GM19193 (cell line): ENCODE data around the gene NPSR1.

Experiments used
- POLR2A ChIP-seq: IDR thresholded peaks from 4 replicates; pipeline ENCODE4 v1.6.1; 2011; ENCODE audit not compliant: insufficient read depth, insufficient read length; ENCODE audit errors: extremely low read depth

The NPSR1 gene

DNA sequence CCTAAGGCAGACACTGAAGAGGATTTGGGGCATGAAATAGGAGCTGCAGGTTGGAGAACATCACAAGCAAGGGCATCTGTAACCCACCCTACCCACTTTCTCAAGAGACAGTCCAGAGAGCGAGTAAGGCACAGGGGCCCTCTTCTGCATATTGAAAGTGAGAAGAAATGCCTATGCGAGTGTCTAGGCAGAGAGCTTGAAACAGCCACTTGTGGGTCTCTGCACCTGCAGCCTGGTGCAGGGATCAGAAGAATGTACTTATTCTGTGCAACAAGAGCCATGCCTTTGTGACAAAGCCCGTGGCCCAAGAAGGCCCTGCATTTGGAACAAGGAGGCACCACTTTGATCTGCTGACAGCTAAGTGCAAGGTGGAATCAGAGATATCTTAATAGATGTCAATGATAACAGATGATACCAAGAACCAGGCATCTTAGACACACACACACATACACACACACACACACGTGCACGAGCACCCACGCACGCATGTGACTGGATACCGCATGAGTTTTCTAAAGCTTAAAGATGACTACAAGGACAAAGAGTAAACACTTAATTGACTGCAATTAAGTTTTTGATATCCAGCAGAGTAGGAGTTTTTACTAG is 89.3 kb downstream of the NPSR1 start:
- TF ChIP-seq POLR2A, result no peak

DNA sequence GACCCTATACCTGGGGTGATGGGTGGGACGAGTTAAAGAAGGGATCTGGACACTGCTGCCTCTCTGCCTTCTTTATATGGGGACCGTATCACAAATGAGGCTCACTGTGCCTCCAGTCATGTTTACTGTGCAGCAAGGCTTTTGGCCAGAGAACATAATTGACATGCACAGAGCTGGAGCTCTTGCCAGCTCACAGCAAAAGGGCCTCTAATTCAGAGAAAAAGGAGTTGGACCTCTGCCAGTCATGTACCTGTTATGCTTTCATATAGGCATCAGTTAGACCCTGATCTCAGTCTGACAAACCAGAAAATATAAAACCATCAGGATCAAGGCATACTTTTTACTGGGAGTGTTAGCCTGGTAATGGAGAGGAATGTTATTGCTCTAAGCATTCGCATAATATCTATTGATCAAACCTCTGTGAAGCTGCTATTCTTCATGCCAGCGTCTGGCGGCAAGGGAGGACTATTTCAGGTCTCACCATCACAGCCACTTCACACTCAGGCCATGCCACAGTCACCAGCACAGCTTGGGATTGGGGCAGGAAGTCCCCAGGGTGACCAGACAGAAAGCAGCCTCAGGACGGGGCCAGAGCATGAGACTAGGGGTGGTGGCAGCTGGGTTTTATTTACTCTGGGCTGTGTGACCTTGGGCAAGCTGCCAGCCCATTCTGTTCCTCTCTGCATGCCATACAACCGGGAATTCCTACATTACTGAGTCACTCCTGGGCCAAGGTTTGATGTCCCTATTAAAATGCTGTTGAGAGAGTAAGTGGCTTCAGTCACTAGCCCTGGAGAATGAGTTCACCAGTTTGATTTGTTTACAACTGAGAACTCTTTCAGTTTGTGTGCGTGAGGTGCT is 90.1 kb downstream of the NPSR1 start:
- TF ChIP-seq POLR2A, result no peak

DNA sequence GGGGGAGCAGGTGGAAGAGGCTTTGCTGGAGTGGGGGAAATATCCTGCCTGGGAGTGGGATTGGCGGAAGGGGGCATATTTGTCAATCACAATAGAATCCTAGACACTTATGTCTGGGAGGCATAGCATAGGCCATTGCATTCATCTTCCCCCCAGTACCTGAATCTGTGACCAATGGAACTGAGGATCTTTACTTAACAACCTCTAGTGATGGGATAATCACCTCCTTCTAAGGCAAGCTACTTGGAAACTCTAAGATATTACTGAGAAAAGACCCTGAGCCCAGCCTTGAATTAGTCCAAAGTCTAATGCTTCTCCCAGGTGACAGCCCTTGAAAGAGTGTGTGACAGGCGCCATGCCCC is 90.7 kb downstream of the NPSR1 start:
- TF ChIP-seq POLR2A, result no peak

DNA sequence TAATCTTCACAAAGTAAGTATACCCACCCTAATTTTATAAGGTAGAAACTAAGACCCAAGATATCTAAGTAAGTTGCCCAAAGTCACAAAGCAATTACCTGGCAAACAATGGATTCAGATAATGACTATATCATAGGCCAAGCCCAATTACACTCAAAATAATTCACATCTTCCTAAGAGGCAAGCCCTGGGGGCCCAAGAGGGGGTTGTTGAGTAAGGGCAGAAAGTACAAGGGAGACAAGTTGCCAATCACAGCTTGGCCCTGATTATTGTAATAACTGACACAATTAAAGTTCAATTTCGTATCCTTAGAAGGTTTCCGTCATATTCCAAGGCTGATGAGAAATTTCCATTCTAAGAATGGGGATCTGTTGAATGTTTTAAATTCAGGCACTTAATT is 91.4 kb downstream of the NPSR1 start:
- TF ChIP-seq POLR2A, result no peak

DNA sequence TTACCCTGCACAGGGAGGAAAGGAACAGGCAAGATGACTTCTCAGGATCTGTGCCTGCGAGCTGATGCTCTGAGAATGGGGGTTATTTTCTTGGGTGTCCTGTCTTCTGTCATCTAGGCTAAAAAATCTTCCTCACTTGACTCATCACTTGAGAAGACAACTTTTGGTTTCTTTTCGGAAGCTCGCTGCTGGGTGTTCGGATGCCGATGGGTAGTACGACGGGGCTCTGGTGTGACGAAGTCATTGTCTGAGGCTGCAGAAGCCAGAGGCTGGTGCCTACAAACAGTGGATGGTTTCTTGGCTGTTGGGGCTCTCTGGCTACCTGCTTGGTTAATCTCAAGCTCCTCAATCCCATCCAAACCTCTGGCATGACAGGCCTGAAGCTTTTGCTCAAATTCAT is 92.2 kb downstream of the NPSR1 start:
- TF ChIP-seq POLR2A, result no peak

DNA sequence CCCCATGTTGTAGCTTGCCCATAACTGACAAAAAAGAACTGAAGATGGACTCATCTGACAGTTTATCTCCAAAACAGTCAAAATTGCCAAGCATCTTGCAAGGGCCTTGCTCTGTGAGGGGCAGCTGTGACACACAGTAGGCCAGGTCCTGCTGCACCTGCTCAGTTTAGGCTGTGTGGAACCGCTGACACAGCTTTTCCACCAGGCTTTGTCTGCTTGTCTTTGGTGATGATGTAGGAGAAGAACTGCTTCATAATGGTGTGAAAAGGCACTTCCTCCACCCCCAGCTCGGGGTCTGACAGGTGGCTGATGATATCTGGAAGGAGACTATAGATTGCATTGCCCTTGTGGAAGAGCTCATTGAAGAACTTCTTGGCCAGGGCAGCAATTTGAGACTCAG is 92.6 kb downstream of the NPSR1 start:
- TF ChIP-seq POLR2A, result no peak

DNA sequence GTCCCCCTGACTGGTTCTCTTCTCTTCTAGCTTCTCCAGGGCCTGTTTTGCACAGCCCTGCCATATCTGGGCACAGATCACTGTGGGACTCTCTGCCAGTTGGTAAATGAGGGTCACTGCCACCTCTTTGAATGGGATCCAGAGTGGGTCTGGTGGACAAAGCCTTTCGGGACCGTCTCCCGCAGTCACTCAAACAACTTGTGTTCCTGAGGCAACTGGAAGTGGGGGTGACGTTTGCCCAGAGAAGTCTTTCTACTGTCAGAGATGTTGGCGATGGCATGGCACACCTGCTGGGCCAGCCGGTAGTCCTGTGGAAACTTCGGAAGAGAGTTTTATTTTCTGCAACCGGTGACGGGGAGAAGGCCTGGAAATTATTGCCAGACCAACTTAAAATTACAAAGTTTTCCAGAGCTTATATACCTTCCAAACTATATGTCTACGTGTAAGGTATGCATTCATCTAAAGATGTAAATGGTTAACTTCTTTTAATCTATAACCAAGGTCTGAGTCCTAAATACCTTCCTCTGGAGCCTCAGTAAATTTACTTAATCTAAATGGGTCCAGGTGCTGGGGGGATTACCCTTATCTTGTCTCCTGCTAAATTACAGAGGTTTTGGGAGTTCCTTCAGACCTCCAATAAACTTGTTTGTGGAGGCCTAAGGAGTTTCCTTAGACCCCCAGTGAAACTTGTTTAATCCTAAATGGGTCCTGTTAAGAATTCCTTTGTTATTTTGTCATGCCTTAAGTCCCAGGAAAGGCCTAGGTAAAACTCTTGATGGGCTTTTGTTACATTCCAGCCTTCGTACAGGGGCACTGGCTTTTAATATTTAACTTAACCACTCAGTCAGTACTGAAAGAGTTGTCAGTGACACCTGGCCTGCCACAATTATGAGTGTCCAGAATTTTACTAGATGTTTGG is 94.0 kb downstream of the NPSR1 start:
- TF ChIP-seq POLR2A, result no peak

DNA sequence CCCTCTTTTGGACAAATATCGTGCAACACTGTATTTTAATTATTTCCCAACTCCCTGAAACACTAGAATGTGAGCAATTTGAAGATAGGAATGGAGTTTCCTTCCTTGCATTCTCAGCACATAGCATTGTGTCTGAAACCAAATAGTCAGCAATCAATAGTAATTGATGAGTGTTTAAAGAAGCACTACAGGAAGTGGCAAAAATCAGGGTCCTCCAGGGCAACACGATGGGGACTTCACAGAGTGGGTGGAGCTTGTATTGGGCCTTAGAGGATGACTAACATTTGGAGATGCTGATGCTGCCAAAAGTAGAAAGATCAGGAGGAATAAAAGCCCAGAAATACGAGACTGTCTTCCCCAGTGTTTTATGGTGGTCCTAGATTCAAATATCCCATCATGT is 94.9 kb downstream of the NPSR1 start:
- TF ChIP-seq POLR2A, result no peak

DNA sequence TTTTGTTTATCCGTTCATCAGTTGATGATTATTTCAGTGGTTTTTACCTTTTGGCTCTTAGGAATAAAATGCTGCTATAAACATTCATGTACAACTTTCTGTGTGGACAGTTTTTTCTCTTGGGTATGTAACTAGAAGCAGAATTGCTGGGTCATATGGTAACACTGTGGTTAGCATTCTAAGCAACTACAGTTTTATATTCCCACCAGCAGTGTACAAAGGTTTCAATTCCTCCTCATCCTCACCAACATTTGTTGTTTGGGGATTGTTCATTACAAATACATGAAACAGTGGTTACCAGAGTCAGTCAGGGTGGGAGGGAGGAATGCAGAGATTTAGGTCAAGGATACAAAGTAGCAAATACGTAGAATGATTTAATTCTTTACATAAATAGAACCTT is 97.0 kb downstream of the NPSR1 start:
- TF ChIP-seq POLR2A, result no peak

DNA sequence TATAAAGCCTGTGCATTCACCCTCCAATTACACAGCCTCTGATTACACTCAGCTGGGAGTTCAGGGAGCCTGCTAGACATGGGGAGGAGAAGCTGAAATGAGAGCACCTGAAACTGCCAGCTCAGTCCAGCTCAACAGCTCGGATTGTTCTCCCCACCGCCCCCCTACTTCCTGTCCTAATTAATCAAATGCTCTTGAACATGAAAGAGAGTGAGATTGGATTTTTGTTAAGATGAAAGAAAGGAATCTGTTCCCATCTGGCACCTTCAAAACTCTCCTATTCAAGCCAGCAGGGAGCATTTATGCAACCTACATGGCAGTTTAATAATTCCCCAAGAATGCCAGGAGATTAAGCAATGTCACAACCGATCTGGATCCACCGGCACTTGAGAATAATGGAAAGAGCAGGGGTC is 98.0 kb downstream of the NPSR1 start:
- TF ChIP-seq POLR2A, result peak; percentile 30

DNA sequence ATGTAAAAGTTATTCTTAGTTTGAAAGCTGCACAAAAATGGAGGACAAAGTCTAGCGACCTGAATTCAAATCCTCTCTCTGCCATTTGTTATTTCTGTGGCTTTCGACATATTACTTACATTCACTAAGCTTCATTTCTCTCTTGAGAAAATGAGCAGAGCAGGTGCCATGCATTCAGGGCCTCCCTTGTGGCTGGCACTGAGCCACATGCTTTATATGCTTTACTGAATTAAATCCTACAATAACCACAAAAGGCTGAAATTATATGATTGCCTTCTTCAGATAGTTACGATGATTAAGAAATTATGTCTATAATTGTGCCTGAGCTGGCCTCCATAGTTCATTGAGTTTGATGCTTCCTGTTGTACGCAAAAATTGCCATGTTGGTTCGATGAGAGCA is 98.7 kb downstream of the NPSR1 start:
- TF ChIP-seq POLR2A, result no peak

DNA sequence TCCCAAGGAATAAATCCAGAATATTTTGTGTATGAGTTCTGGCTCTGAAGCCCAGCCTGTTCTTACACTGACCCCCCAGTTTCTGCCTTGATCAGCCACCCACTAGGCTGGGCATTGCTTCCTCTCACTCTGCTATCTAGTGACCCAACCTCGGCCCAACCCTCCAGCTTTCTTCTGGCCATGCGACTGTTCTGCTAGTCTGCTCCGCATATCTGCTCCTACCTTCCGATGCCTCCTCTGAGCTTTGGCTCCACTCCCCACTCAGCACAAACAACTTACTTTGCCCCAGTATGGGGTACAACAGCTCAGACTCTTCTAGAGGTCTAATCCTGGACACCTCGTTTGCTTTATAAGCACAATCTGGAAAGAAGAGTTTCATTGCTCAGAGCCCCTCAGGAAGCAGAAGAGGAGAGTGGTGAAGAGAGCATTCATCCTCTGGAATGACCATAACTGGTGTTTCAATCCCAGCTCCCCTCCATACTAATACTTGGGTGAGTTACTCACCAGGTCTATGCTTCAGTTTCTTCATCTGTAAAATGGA is 99.6 kb downstream of the NPSR1 start:
- no peak for TF ChIP-seq POLR2A

DNA sequence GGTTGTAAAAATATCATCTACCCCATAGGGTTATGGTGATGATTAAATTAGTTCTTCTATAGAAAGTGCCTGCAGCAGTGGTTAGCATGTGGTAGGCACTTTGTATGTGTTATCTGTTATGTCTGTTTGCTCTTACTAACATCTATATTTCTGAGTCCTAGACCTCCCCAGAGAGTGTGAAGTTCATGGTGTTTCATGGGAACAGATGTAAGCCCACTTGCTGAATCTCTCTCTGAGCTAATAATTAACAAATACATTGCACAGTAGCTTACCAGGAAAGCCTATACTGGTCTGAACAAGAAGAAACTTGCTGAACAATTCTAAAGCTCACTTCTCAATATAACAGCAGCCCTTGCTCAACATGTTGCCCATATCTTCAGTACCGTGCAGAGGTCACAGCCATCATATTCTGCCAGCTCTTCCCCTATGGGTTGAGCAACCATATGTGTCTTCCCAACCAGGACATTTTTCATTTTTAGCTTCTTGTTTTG is 100.1 kb downstream of the NPSR1 start:
- no peak for TF ChIP-seq POLR2A

DNA sequence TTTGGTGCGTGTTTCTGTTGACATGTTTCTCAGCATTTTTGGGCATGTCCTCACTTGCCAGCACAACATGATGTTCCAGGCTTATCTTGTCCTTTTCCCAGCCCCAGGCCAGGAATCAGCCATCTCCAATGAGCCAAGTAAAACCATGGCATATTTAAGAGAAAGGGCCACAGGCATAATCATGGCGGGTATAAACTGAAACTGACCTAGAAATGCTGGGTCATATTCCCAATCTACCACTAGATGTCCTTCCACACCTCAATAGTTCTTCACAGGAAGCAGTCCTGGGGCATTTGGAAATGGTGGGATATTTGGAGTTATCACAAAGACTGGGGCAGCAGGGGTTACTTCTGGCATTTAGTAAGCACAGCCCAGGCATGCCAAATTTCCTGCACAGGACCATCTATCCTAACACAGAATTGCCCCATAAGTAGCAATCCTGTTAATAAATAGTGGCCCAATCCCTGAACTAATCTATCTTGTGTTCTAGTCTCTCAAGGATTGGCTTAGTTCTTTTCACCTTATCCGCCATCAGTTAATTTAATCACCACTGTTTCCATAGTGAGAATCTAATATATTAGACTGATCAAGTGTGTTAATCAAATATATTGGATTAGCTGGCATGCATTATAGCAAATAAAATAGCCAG is 101.6 kb downstream of the NPSR1 start:
- no peak for TF ChIP-seq POLR2A
